Measurements from ENCODE around the gene CYBRD1.

GRCh38 chr2:171547256-171547655 lies 25.0 kb downstream of the CYBRD1 start:
- TF ChIP-seq CTCF (IDR thresholded peaks at IDR 0.05) (no peak), POLR2A (IDR thresholded peaks at IDR 0.05) (no peak)
